RWPE1 (cell line): Measurements from ENCODE around the gene RHBDL1.
A peak's percentile ranks its signal among the peaks of the same experiment; 100 is the strongest.

ENCODE experiments used
- CTCF ChIA-PET: fragments of 350-600 bp; sonication (Branson Sonifier 250); formaldehyde crosslinking; extraction: SDS; loops from one replicate; lab custom pipeline; 2021; lab: Yijun Ruan, JAX
- POLR2A ChIA-PET: fragments of 400-600 bp; formaldehyde crosslinking; extraction: SDS; loops from one replicate; lab custom pipeline; 2020; ENCODE audit warnings: antibody characterized with exemption; ENCODE audit not compliant: low non-redundant PET; lab: Yijun Ruan, JAX
- DNase-seq: peaks from one replicate; pipeline ENCODE4 v3.0.0; 2012; ENCODE audit warnings: low spot score
- H3K27ac ChIP-seq: fragments of 450-650 bp; 2 replicates; pipeline ENCODE4 v1.5.1; 2017
- TF ChIP-seq, protein P1 (sequence below): fragments of 450-650 bp; conservative IDR thresholded peaks from 2 replicates; pipeline ENCODE4 v1.5.1; 2017; ENCODE audit warnings: low read depth, mild to moderate bottlenecking

Gene RHBDL1

DNA sequence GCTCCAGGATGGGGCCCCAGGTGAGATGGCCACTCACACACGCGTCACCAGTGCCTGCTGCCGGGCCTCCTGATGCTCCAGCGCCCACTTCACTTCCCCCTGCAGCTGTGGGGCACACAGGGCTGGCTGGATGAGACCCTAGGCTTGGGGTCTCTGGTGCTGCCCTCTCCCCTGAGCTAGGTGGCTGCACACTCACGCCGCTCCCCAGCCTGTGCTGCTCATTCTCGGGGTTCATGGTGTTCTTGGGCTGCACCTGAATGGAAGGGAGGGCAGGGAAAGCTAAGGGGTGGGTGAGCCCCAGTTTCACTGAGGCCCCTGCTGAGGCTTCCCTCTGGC is 49.5 kb downstream of the RHBDL1 start:
- ChIA-PET POLR2A (no interaction called here), CTCF (interaction anchor here (0.8 to 1.1 kb wide), 2 partner anchors 13 to 16 kb away, joined by 3 to 5 read pairs; partner anchors contain the start of gene CIAO3)
- TF ChIP-seq, protein P1, sequence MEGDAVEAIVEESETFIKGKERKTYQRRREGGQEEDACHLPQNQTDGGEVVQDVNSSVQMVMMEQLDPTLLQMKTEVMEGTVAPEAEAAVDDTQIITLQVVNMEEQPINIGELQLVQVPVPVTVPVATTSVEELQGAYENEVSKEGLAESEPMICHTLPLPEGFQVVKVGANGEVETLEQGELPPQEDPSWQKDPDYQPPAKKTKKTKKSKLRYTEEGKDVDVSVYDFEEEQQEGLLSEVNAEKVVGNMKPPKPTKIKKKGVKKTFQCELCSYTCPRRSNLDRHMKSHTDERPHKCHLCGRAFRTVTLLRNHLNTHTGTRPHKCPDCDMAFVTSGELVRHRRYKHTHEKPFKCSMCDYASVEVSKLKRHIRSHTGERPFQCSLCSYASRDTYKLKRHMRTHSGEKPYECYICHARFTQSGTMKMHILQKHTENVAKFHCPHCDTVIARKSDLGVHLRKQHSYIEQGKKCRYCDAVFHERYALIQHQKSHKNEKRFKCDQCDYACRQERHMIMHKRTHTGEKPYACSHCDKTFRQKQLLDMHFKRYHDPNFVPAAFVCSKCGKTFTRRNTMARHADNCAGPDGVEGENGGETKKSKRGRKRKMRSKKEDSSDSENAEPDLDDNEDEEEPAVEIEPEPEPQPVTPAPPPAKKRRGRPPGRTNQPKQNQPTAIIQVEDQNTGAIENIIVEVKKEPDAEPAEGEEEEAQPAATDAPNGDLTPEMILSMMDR = no peak
- H3K27ac ChIP-seq = peak overlapping the region; percentile 95
- DNase-seq = no peak

DNA sequence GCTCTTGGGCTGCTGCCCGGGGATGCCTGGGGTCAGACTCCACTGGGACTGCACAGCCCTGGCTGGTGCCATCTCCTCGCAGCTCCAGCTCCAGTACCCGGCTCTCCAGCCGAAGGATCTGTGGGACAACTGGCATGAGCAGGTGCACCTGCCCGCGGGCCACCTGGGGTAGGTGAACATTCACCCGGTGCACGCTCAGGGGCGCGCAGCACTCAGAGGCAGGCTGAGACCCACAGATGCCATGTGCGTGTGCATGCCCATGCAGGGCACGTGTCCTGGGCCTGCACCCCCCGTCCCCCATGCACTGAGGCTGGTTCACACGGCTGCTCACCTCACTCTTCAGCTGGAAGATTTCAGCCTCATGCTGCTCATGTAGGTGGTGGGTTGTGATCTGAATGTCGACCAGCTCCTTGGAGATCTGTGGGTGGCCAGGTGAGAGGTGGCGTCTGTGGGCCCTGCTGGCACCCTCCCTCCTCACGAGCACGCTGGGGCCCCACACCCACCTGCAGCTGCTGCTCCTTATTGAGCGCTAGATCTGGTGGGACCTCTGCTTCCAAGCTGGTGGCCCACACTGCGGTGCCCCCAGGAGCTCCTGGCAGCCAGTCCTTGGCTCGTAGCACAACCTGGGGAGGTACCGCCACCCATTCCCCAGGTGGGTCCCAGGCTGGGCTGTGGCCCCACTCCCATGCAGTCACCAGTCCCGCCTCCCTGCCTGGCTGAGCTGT is 50.2 kb downstream of the RHBDL1 start:
- H3K27ac ChIP-seq = peak overlapping the region; percentile 95
- ChIA-PET CTCF (interaction anchor here (0.8 to 1.1 kb wide), 2 partner anchors 13 to 15 kb away, joined by 3 to 5 read pairs; partner anchors contain the start of gene CIAO3), POLR2A (no interaction called here)
- no peak for DNase-seq
- TF ChIP-seq, protein P1 = no peak

DNA sequence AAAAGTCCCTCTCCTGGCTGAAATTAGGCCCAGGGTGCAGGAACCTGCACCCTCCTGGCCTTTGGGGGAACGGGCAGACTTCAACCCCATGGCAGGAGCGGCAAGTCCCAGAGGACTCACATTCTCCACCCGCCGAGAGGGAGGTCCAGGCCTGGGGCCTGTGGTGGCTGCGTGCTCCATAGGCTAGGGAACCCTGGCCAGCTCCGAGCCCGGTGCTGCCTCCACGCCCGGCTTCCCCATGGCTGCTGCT is 50.6 kb downstream of the RHBDL1 start:
- CTCF ChIA-PET = interaction anchor here (1.1 kb wide), 1 partner anchor 14 kb away, joined by 5 read pairs; no protein-coding TSS in a partner anchor
- DNase-seq = no peak
- H3K27ac ChIP-seq = peak overlapping the region; percentile 95
- POLR2A ChIA-PET = no interaction called here
- TF ChIP-seq, protein P1 = no peak

DNA sequence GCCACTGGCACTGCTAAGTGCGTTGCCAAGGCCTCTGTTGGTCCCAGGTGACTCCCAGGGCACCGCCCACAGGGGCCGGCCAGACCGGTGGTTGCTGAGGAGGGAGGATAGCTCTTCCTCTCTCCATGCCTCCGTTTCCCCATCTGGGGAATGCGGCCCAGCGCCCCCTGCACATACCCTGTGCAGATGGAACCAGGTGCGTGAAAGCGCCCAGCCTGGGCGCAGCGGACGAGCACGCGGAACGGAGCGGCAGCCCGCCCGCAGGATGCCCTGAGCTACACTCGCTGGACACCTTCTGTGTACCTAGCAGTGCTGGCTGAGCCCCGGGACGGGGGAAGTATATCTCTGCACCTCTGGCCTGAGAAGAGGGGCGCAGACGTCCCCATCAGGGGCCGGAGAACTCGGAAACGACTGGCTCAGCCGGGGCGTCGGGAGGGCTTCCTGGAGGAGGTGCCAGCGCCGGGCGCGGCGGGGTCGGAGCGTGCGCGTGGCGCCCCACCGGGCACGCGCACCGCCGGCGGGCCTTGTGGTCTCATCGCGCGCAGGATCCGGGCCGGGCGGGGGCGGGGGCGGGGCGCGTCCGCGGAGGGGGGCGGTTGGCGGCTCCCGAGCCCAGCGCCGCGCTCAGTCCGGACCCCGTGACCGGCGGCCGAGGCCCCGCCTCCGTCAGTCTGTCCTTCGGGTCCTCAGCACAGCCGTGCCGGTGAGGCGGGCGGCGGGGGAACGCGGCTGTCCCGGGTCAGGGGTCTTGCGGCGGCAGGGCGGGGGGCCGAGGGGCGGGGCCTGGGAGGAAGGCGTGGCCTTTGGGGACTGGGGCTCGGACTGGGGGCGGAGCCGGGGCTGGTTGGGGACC is 51.2 kb downstream of the RHBDL1 start, which contains the start of the genes CCDC78 and HAGHL:
Gene CCDC78 (minus strand): TSS at position 6 of the 853 bp plus-strand sequence. CDS start 76 bp downstream, outside the sequence.
Gene HAGHL (plus strand): TSS at position 669 of the 853 bp plus-strand sequence. CDS start 404 bp downstream, outside the sequence.
- no peak for DNase-seq
- ChIA-PET CTCF (interaction anchor here (0.6 to 1.3 kb wide), 3 partner anchors 15 to 59 kb away, joined by 3 to 6 read pairs (median 3); no protein-coding TSS in a partner anchor), POLR2A (no interaction called here)
- H3K27ac ChIP-seq = peak within 1 kb of the TSS; percentile 95
- TF ChIP-seq, protein P1 = no peak

DNA sequence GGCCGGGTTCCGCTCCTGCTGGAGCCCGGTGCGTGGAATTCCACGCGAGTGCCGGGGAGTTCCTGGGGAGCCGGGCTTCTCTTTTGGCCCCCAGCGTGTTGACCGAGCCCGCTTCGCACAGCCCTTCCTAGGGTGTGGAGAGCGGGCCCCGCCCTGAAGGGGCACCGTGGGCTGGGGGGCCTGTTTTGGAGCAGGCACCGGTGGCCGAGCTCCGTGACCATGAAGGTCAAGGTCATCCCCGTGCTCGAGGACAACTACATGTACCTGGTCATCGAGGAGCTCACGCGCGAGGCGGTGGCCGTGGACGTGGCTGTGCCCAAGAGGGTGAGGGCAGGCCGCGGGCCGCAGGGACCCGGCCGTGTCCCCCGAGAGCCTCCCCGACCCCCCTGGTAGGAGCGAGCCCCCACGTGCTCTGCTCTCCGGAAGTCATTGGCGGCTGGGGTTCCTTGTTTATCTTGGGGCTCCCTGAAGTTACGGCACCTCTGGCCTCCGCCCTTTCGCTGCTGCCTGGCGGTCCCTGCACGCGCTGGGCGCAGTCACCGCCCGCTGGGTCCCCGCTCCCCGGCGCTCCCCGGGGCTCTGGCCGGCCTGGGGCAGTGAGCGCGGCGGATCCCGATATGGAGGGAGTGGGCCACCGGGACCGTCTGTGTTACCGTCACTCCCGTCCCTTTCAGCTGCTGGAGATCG is 52.0 kb downstream of the RHBDL1 start:
- peak overlapping the region; percentile 95 for H3K27ac ChIP-seq
- ChIA-PET CTCF (interaction anchor here (0.9 to 1.3 kb wide), 2 partner anchors 14 to 58 kb away, joined by 3 to 6 read pairs; no protein-coding TSS in a partner anchor), POLR2A (no interaction called here)
- no peak for DNase-seq
- TF ChIP-seq, protein P1 = no peak
